Measurements from ENCODE around the gene MKS1. TPM values are rescaled to one million over a fixed set of nuclear protein-coding genes. Genes with fewer than 3 reads are reported as not detected.

The MKS1 gene
- total RNA-seq, 1 experiment from 2014 or later, result 29.8 TPM

GRCh38 chr17:58202859-58203258, 16.2 kb downstream of the MKS1 start:
- ChIA-PET RAD21 (ENCODE audit: low non-redundant PET in 1 of 2, low total read pairs in 2 of 2, uncharacterized antibody in 2 of 2, unreplicated experiment in 2 of 2) (no interaction called here), POLR2A (no interaction called here), CTCF (no interaction called here)
- ATAC-seq, result no peak
- no peak overlapping the region for H3K4me2 ChIP-seq (ENCODE audit: low read length)
- no peaks in the 10 kb centered on the region; the same call in 1 of the 2 replicates for H3K27me3 ChIP-seq (ENCODE audit: insufficient read depth, low read length)
- no peak overlapping the region for H3K4me3 ChIP-seq (replicated peaks in 1 of 2; ENCODE audit: low read depth in 1 of 2, low read length in 2 of 2)
- no peaks in the 10 kb centered on the region for H3K9me3 ChIP-seq (ENCODE audit: control insufficient read depth in 1 of 2, insufficient read depth in 1 of 2, low read depth in 1 of 2, low read length in 2 of 2)
- H3K4me1 ChIP-seq (ENCODE audit: control insufficient read depth in 1 of 2, insufficient read depth in 2 of 2, low read length in 2 of 2), result peaks cover 0 to 3% of the 10 kb centered on the region in 2 experiments; a peak in 1 of 4 replicates
- intact Hi-C loops (cut with micrococcal nuclease), result no loop called here
- no peak overlapping the region for H3K9ac ChIP-seq (ENCODE audit: low read length)
- no peak for DNase-seq (ENCODE audit: low read depth, low spot score)
- H3K79me2 ChIP-seq (ENCODE audit: insufficient read depth, low read length), result no peaks in the 10 kb centered on the region
- no peaks in the 10 kb centered on the region for H4K20me1 ChIP-seq (ENCODE audit: insufficient read depth)
- H3K27ac ChIP-seq (ENCODE audit: low read depth, low read length), result no peak overlapping the region
- no peaks in the 10 kb centered on the region for H3K9me2 ChIP-seq (ENCODE audit: insufficient read depth)
- TF ChIP-seq, protein P1, sequence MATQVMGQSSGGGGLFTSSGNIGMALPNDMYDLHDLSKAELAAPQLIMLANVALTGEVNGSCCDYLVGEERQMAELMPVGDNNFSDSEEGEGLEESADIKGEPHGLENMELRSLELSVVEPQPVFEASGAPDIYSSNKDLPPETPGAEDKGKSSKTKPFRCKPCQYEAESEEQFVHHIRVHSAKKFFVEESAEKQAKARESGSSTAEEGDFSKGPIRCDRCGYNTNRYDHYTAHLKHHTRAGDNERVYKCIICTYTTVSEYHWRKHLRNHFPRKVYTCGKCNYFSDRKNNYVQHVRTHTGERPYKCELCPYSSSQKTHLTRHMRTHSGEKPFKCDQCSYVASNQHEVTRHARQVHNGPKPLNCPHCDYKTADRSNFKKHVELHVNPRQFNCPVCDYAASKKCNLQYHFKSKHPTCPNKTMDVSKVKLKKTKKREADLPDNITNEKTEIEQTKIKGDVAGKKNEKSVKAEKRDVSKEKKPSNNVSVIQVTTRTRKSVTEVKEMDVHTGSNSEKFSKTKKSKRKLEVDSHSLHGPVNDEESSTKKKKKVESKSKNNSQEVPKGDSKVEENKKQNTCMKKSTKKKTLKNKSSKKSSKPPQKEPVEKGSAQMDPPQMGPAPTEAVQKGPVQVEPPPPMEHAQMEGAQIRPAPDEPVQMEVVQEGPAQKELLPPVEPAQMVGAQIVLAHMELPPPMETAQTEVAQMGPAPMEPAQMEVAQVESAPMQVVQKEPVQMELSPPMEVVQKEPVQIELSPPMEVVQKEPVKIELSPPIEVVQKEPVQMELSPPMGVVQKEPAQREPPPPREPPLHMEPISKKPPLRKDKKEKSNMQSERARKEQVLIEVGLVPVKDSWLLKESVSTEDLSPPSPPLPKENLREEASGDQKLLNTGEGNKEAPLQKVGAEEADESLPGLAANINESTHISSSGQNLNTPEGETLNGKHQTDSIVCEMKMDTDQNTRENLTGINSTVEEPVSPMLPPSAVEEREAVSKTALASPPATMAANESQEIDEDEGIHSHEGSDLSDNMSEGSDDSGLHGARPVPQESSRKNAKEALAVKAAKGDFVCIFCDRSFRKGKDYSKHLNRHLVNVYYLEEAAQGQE (IDR thresholded peaks at IDR 0.05; ENCODE audit: low read depth), result no peak
- TF ChIP-seq ZNF274 (IDR thresholded peaks at IDR 0.05; ENCODE audit: low read depth, low read length), result no peak
- TF ChIP-seq CTCF (IDR thresholded peaks at IDR 0.05 in 2 of 3, conservative IDR thresholded peaks at IDR 0.05 in 1 of 3; ENCODE audit: borderline replicate concordance in 1 of 3, insufficient read depth in 1 of 3, low read depth in 2 of 3, low read length in 2 of 3), result no peak
- no peak for TF ChIP-seq FOSL1 (IDR thresholded peaks at IDR 0.05; ENCODE audit: low read depth)
- TF ChIP-seq EZH2 (IDR thresholded peaks at IDR 0.05), result no peak
- no peak for TF ChIP-seq ATF3 (IDR thresholded peaks at IDR 0.05)
- TF ChIP-seq TCF7L2 (IDR thresholded peaks at IDR 0.05; ENCODE audit: borderline replicate concordance, extremely low read depth, insufficient read depth, insufficient read length), result no peak
- no peak for TF ChIP-seq EZH2phosphoT487 (IDR thresholded peaks at IDR 0.05; ENCODE audit: borderline replicate concordance)
- TF ChIP-seq CEBPB (IDR thresholded peaks at IDR 0.05; ENCODE audit: low read depth), result no peak
- TF ChIP-seq, protein P2, sequence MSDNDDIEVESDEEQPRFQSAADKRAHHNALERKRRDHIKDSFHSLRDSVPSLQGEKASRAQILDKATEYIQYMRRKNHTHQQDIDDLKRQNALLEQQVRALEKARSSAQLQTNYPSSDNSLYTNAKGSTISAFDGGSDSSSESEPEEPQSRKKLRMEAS (IDR thresholded peaks at IDR 0.05), result no peak
- TF ChIP-seq SRF (IDR thresholded peaks at IDR 0.05; ENCODE audit: low read depth), result no peak
- no peak for TF ChIP-seq ZFX (IDR thresholded peaks at IDR 0.05)
- no peak for TF ChIP-seq RAD21 (IDR thresholded peaks at IDR 0.05; ENCODE audit: low read depth)
- no peak for TF ChIP-seq ELF1 (IDR thresholded peaks at IDR 0.05; ENCODE audit: borderline replicate concordance, low read depth)
- TF ChIP-seq JUND (IDR thresholded peaks at IDR 0.05), result no peak
- H3K36me3 ChIP-seq (ENCODE audit: control insufficient read depth in 1 of 2, insufficient read depth in 2 of 2, low read length in 2 of 2), result 0 out of 4 replicates have a peak, but pooled peaks cover 0 to 2% of the 10 kb centered on the region in 2 experiments
- BruUV-seq (replicated peaks), result no TSS peak
- no peak overlapping the region for H2AFZ ChIP-seq (ENCODE audit: low read depth, low read length, poor library complexity, severe bottlenecking)

All from HCT116 (cell line).